OCI-LY1 (cell line): Measurements from ENCODE around the gene ARCN1.

Source experiments
- EZH2 ChIP-seq: fragments of 200-600 bp; sonication (generic), shearing (Covaris generic); IDR thresholded peaks from 2 replicates; pipeline ENCODE4 v1.8.0; 2017; ENCODE audit warnings: borderline replicate concordance, mixed run types, mild to moderate bottlenecking, antibody characterized with exemption, low read length, moderate library complexity, mixed read lengths
- TF ChIP-seq, protein P1 (sequence below): fragments of 200-600 bp; sonication (generic), shearing (Covaris generic); IDR thresholded peaks from 2 replicates; pipeline ENCODE4 v1.5.1; 2017; ENCODE audit warnings: mild to moderate bottlenecking, antibody characterized with exemption, low read length, moderate library complexity, mixed read lengths

DNA sequence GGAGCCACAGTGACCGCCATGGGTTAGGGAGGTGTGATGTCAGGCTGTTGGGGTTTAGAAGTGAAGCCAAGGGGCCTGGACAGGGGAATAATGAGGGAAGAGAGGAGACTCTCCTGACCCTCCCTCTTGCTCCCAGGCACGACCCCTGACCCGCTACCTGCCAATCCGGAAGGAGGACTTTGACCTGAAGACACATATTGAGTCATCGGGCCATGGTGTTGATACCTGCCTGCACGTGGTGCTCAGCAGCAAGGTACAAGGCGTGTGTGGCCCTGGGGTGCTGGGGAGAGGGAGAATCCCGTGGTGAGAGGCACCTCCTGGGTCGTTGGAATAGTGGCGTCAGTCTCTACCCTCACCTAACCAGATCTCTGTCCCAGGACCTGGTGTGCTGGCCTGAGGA, 77.7 kb downstream of the ARCN1 start:
- TF ChIP-seq, protein P1, sequence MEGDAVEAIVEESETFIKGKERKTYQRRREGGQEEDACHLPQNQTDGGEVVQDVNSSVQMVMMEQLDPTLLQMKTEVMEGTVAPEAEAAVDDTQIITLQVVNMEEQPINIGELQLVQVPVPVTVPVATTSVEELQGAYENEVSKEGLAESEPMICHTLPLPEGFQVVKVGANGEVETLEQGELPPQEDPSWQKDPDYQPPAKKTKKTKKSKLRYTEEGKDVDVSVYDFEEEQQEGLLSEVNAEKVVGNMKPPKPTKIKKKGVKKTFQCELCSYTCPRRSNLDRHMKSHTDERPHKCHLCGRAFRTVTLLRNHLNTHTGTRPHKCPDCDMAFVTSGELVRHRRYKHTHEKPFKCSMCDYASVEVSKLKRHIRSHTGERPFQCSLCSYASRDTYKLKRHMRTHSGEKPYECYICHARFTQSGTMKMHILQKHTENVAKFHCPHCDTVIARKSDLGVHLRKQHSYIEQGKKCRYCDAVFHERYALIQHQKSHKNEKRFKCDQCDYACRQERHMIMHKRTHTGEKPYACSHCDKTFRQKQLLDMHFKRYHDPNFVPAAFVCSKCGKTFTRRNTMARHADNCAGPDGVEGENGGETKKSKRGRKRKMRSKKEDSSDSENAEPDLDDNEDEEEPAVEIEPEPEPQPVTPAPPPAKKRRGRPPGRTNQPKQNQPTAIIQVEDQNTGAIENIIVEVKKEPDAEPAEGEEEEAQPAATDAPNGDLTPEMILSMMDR: no peak
- no peak for TF ChIP-seq EZH2
